GM12878 (cell line): Measurements from ENCODE around the gene CELSR2. TPM values are rescaled to one million over a fixed set of nuclear protein-coding genes. Genes with fewer than 3 reads are reported as not detected.

Source experiments
- ATAC-seq: fragments of 200-7000 bp; cut with Tn5 transposase; 3 replicates; pipeline ENCODE4 v1.9.1; 2020; ENCODE audit warnings: mild to moderate bottlenecking, moderate library complexity
- BruUV-seq: library from RNA; stranded (reverse); fragments of 400-500 nt; replicated peaks from 2 replicates; lab custom pipeline; 2021; lab: Mats Ljungman, UMichigan
- CTCF ChIA-PET: fragments of 300-600 bp; sonication (Branson Sonifier 250); formaldehyde crosslinking; extraction: SDS; loops from one replicate; lab custom pipeline; 2021; ENCODE audit warnings: inconsistent platforms; lab: Yijun Ruan, JAX
- POLR2A ChIA-PET: fragments of 350-600 bp; formaldehyde crosslinking; extraction: SDS; loops from one replicate; lab custom pipeline; 2021; ENCODE audit warnings: inconsistent platforms; lab: Charles Lee
- RAD21 ChIA-PET: fragments of 300-600 bp; sonication (Branson Sonifier 250); formaldehyde crosslinking; loops from one replicate; lab custom pipeline; 2023; ENCODE audit warnings: antibody characterized with exemption; ENCODE audit not compliant: unreplicated experiment; lab: Charles Lee
- SMC1A ChIA-PET: fragments of 300-600 bp; sonication (Branson Sonifier 250); formaldehyde crosslinking; loops from one replicate; lab custom pipeline; 2023; ENCODE audit not compliant: unreplicated experiment, uncharacterized antibody; lab: Charles Lee
- DNase-seq: peaks from one replicate; pipeline ENCODE4 v3.0.0-alpha.2; 2011; ENCODE audit warnings: low read depth, low spot score
- FAIRE-seq: peaks from 3 replicates; lab custom pipeline; 2011; peaks lifted over from hg19 to GRCh38; lab: Jason Lieb, UNC
- H2AFZ ChIP-seq: 2 replicates; pipeline ENCODE4 v1.6.0; 2011; ENCODE audit warnings: low read depth, low read length, control low read depth; ENCODE audit not compliant: control insufficient read depth
- H3K27ac ChIP-seq: 2 replicates; pipeline ENCODE4 v1.5.1; 2011; ENCODE audit warnings: control low read depth; ENCODE audit not compliant: control insufficient read depth, insufficient read depth
- H3K27me3 ChIP-seq, 2 experiments: replicated peaks in 1 of 2; 2 replicates each; pipeline versions ENCODE4 v1.6.0 to v1.6.1; 2011; ENCODE audit warnings: low read length in 1 of 2; ENCODE audit not compliant: control insufficient read depth in 2 of 2, insufficient read depth in 2 of 2
- H3K36me3 ChIP-seq, 2 experiments: 2 replicates each; pipeline ENCODE4 v1.5.1; 2011; ENCODE audit warnings: low read length in 1 of 2; ENCODE audit not compliant: control insufficient read depth in 2 of 2, insufficient read depth in 2 of 2
- H3K4me1 ChIP-seq: 2 replicates; pipeline ENCODE4 v1.6.1; 2011; ENCODE audit warnings: mild to moderate bottlenecking, low read length, moderate library complexity, mixed read lengths; ENCODE audit not compliant: control insufficient read depth, insufficient read depth
- H3K4me2 ChIP-seq: 2 replicates; pipeline ENCODE4 v1.6.0; 2011; ENCODE audit warnings: control low read depth; ENCODE audit not compliant: control insufficient read depth, insufficient read depth
- H3K4me3 ChIP-seq: fragments of 200-600 bp; sonication (generic); 2 replicates; pipeline ENCODE4 v1.5.1; 2016
- H3K79me2 ChIP-seq: 2 replicates; pipeline ENCODE4 v1.6.0; 2011; ENCODE audit warnings: low read length; ENCODE audit not compliant: control insufficient read depth, insufficient read depth
- H3K9ac ChIP-seq: 2 replicates; pipeline ENCODE4 v1.8.0; 2011; ENCODE audit warnings: low read length, control low read depth, mixed read lengths; ENCODE audit not compliant: control insufficient read depth, insufficient read depth
- H3K9me3 ChIP-seq: replicated peaks from 3 replicates; pipeline ENCODE4 v1.5.1; 2011; ENCODE audit warnings: mild to moderate bottlenecking, low read length; ENCODE audit not compliant: control insufficient read depth, insufficient read depth
- H4K20me1 ChIP-seq: 2 replicates; pipeline ENCODE4 v1.6.0; 2011; ENCODE audit not compliant: control insufficient read depth, insufficient read depth
- CHD4 ChIP-seq: fragments of 200-600 bp; sonication (generic); IDR thresholded peaks from 2 replicates; pipeline ENCODE4 v1.6.1; 2016; ENCODE audit warnings: mild to moderate bottlenecking
- CUX1 ChIP-seq: IDR thresholded peaks from 2 replicates; pipeline ENCODE4 v1.6.1; 2012; ENCODE audit warnings: improper control_type of control experiment, low read depth, low read length; ENCODE audit not compliant: insufficient replicate concordance
- NBN ChIP-seq: fragments of 450-650 bp; IDR thresholded peaks from 2 replicates; pipeline ENCODE4 v1.6.1; 2016
- SP1 ChIP-seq: IDR thresholded peaks from one replicate; pipeline ENCODE4 v1.6.1; 2011; ENCODE audit warnings: low read depth, low read length
- WGBS: methylation state at CpG from one replicate; pipeline ENCODE4 v1.1.6; 2016; ENCODE audit warnings: low lambda C conversion rate; ENCODE audit not compliant: insufficient replicate concordance, insufficient coverage; ENCODE audit errors: missing lambda C conversion rate; 5-methylcytosine and 5-hydroxymethylcytosine counted together
- in situ Hi-C: fragments of 300-500 bp; cut with MboI; formaldehyde crosslinking; loops from 9 replicates; pipeline ENCODE4 v1.14.3; 2018; ENCODE audit warnings: mixed read lengths
- intact Hi-C: fragments of 100-400 bp; cut with micrococcal nuclease; formaldehyde crosslinking; loops from one replicate; pipeline ENCODE4 v1.14.2; 2022; ENCODE audit not compliant: unreplicated experiment
- polyA plus RNA-seq, 11 experiments: library from polyadenylated mRNA; depleted of rRNA in 4 of 11; unstranded in 6 of 11; stranded (reverse) in 5 of 11; fragments of >200 nt; fragmentation: Nextera tagmentation in 4 of 11; fragmentation: Illumina TruSeq in 1 of 11; extraction: Ambion mirVana in 4 of 11; extraction: Trizol in 1 of 11; gene quantifications; 1 replicate in 1 of 11; 2 replicates in 10 of 11; pipeline versions ENCODE4 v1.2.1 to v1.2.3, GENCODE V29; 2011 to 2016; ENCODE audit warnings: inconsistent platforms in 2 of 11, missing spikeins in 2 of 11, low read depth in 1 of 11
- total RNA-seq, 4 experiments: library from RNA; depleted of rRNA in 3 of 4; stranded (reverse); fragments of >200 nt in 3 of 4; fragmentation: Illumina TruSeq in 1 of 4; extraction: Trizol in 1 of 4; gene quantifications; 2 replicates each; pipeline versions ENCODE4 v1.2.1 to v1.2.3, GENCODE V29; 2013 to 2021
- TF ChIP-seq, protein P1 (sequence below): fragments of 450-650 bp; IDR thresholded peaks from 2 replicates; pipeline ENCODE4 v1.6.1; 2016; ENCODE audit warnings: mild to moderate bottlenecking
- TF ChIP-seq, protein P2 (sequence below): fragments of 450-650 bp; conservative IDR thresholded peaks from 2 replicates; pipeline ENCODE4 v1.6.1; 2017; ENCODE audit warnings: mild to moderate bottlenecking, moderate library complexity
- TF ChIP-seq, protein P3 (sequence below): fragments of 150-350 bp; IDR thresholded peaks from 2 replicates; pipeline ENCODE4 v1.6.1; 2016; ENCODE audit warnings: low read depth, low read length

CELSR2 gene
- total and polyA plus RNA-seq, 10 of the 15 experiments (the other 5 are each of a cell fraction or from before 2014, with no cell fraction given), result under 0.01 to 0.15 (median 0.04) TPM; not detected in 2

DNA sequence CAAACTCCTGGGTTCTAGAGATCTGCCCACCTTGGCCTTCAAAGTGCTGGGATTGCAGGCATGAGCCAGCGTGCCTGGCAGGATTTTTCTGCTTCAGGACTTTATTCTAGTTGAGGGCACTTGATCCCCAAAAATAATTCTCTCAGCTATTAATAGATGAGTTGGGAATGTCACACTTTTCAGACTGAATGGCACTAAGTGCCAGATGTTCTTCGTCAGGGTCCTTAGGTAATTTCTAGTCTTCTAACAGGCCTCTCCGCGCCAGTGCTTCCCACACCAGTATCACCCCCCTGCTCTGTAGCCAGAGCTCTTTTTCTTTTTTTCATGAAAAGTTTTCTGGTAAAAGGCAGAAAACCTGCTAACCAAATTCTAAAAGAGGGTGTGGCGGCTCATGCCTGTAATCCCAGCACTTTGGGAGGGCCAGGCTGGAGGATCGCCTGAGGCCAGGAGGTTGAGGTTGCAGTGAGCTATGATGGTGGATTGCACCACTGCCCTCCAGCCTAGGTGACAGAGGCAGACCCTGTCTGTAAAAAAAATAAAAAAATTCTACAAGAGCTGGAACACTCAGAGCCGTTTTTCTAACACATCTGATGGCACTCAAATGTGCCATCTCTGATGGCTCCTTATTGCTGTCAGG lies 41.8 kb upstream of the CELSR2 start (continued):
- TF ChIP-seq, protein P1, sequence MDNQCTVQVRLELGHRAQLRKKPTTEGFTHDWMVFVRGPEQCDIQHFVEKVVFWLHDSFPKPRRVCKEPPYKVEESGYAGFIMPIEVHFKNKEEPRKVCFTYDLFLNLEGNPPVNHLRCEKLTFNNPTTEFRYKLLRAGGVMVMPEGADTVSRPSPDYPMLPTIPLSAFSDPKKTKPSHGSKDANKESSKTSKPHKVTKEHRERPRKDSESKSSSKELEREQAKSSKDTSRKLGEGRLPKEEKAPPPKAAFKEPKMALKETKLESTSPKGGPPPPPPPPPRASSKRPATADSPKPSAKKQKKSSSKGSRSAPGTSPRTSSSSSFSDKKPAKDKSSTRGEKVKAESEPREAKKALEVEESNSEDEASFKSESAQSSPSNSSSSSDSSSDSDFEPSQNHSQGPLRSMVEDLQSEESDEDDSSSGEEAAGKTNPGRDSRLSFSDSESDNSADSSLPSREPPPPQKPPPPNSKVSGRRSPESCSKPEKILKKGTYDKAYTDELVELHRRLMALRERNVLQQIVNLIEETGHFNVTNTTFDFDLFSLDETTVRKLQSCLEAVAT, result no peak
- TF ChIP-seq, protein P2, sequence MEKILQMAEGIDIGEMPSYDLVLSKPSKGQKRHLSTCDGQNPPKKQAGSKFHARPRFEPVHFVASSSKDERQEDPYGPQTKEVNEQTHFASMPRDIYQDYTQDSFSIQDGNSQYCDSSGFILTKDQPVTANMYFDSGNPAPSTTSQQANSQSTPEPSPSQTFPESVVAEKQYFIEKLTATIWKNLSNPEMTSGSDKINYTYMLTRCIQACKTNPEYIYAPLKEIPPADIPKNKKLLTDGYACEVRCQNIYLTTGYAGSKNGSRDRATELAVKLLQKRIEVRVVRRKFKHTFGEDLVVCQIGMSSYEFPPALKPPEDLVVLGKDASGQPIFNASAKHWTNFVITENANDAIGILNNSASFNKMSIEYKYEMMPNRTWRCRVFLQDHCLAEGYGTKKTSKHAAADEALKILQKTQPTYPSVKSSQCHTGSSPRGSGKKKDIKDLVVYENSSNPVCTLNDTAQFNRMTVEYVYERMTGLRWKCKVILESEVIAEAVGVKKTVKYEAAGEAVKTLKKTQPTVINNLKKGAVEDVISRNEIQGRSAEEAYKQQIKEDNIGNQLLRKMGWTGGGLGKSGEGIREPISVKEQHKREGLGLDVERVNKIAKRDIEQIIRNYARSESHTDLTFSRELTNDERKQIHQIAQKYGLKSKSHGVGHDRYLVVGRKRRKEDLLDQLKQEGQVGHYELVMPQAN, result no peak

- ChIA-PET CTCF (interaction anchor here (0.7 to 3.7 kb wide), 4 partner anchors 9 to 292 kb away, joined by 3 to 14 read pairs (median 5); no protein-coding TSS in a partner anchor), RAD21 (no interaction called here), SMC1A (interaction anchor here (1.5 kb wide), 1 partner anchor 324 kb away, joined by 3 read pairs; no protein-coding TSS in a partner anchor), POLR2A (no interaction called here)
- no peaks in the 10 kb centered on the region for H3K79me2 ChIP-seq
- ATAC-seq (no peak), FAIRE-seq (no peak), DNase-seq (no peak)
- H3K4me1 ChIP-seq, result no peaks in the 10 kb centered on the region
- 22% methylated on average over 7 of the region's 7 CpGs for WGBS
- H3K9me3 ChIP-seq, result no peaks in the 10 kb centered on the region
- H3K36me3 ChIP-seq, result no peaks in the 10 kb centered on the region
- no TSS peak for BruUV-seq
- H3K4me3 ChIP-seq, result no peak overlapping the region
- H2AFZ ChIP-seq, result no peak overlapping the region
- no peak overlapping the region for H3K9ac ChIP-seq
- in situ Hi-C loops (no loop called here), intact Hi-C loops (no loop called here)
- H3K27ac ChIP-seq, result no peak overlapping the region
- no peaks in the 10 kb centered on the region for H4K20me1 ChIP-seq
- H3K4me2 ChIP-seq, result no peak overlapping the region
- H3K27me3 ChIP-seq, result no peaks in the 10 kb centered on the region; a peak in 1 of 4 replicates
- TF ChIP-seq NBN, result no peak
- no peak for TF ChIP-seq CUX1
- no peak for TF ChIP-seq CHD4
- no peak for TF ChIP-seq SP1
- TF ChIP-seq, protein P3, sequence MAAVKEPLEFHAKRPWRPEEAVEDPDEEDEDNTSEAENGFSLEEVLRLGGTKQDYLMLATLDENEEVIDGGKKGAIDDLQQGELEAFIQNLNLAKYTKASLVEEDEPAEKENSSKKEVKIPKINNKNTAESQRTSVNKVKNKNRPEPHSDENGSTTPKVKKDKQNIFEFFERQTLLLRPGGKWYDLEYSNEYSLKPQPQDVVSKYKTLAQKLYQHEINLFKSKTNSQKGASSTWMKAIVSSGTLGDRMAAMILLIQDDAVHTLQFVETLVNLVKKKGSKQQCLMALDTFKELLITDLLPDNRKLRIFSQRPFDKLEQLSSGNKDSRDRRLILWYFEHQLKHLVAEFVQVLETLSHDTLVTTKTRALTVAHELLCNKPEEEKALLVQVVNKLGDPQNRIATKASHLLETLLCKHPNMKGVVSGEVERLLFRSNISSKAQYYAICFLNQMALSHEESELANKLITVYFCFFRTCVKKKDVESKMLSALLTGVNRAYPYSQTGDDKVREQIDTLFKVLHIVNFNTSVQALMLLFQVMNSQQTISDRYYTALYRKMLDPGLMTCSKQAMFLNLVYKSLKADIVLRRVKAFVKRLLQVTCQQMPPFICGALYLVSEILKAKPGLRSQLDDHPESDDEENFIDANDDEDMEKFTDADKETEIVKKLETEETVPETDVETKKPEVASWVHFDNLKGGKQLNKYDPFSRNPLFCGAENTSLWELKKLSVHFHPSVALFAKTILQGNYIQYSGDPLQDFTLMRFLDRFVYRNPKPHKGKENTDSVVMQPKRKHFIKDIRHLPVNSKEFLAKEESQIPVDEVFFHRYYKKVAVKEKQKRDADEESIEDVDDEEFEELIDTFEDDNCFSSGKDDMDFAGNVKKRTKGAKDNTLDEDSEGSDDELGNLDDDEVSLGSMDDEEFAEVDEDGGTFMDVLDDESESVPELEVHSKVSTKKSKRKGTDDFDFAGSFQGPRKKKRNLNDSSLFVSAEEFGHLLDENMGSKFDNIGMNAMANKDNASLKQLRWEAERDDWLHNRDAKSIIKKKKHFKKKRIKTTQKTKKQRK, result no peak
Measured at GRCh38 chr1:109208394-109208793, 40.9 kb upstream of the CELSR2 start.
